Thyroid gland (tissue), 4 donors: ENCODE data around the gene BTBD9. TPM values are rescaled to one million over a fixed set of nuclear protein-coding genes. Genes with fewer than 3 reads are reported as not detected.

Experiments used
- DNase-seq, 2 donors: peaks; one replicate each; pipeline ENCODE4 v3.0.0-alpha.2; 2019
- H3K27ac ChIP-seq, 3 donors: fragments of 200-600 bp; sonication (generic); 1 replicate in 2 of 3; 2 replicates in 1 of 3; pipeline ENCODE4 v1.5.1; 2016 to 2019; ENCODE audit warnings: mild to moderate bottlenecking in 1 of 3, moderate library complexity in 1 of 3
- H3K27me3 ChIP-seq: fragments of 200-600 bp; sonication (generic); one replicate; pipeline ENCODE4 v1.5.1; 2019
- H3K36me3 ChIP-seq, 2 donors: fragments of 200-600 bp; sonication (generic); one replicate each; pipeline ENCODE4 v1.5.1; 2016 to 2019
- H3K4me1 ChIP-seq, 2 donors: fragments of 200-600 bp; sonication (generic); one replicate each; pipeline ENCODE4 v1.5.1; 2017 to 2019
- H3K4me3 ChIP-seq, 3 donors: fragments of 200-600 bp; sonication (generic); replicated peaks in 1 of 3; 1 replicate in 2 of 3; 2 replicates in 1 of 3; pipeline ENCODE4 v1.5.1; 2016; ENCODE audit warnings: mild to moderate bottlenecking in 1 of 3
- H3K9me3 ChIP-seq: fragments of 200-600 bp; sonication (generic); one replicate; pipeline ENCODE4 v1.5.1; 2017
- CTCF ChIP-seq, 6 experiments: fragments of 200-600 bp in 3 of 6; fragments of 450-650 bp in 3 of 6; sonication (generic) in 3 of 6; IDR thresholded peaks; one replicate each; pipeline ENCODE4 v1.5.1; 2016 to 2019; ENCODE audit warnings: antibody characterized with exemption in 6 of 6, mild to moderate bottlenecking in 2 of 6, inconsistent platforms in 1 of 6, moderate library complexity in 1 of 6
- POLR2A ChIP-seq, 2 donors: fragments of 450-650 bp; IDR thresholded peaks; one replicate each; pipeline ENCODE4 v1.6.1; 2017; ENCODE audit warnings: antibody characterized with exemption in 2 of 2, mild to moderate bottlenecking in 2 of 2, moderate library complexity in 1 of 2
- WGBS, 2 donors: methylation state at CpG; one replicate each; pipeline ENCODE4 v1.1.5; 2017; 5-methylcytosine and 5-hydroxymethylcytosine counted together
- intact Hi-C: fragments of 100-400 bp; cut with DNase I; formaldehyde crosslinking; loops from one replicate; pipeline ENCODE4 v1.15.1; 2023
- total RNA-seq, 4 donors: library from RNA; depleted of rRNA; stranded (reverse); fragments of >200 nt; gene quantifications; one replicate each; pipeline ENCODE4 v1.2.3, GENCODE V29; 2016

The BTBD9 gene
- total RNA-seq, 4 donors from 2014 or later: 17.3 to 32.0 (median 27.4) TPM

- H3K9me3 ChIP-seq: no peaks in the 10 kb centered on the region
- H3K27me3 ChIP-seq: no peaks in the 10 kb centered on the region
- DNase-seq: no peak
- no peak for TF ChIP-seq CTCF (IDR thresholded peaks at IDR 0.05)
- TF ChIP-seq POLR2A (IDR thresholded peaks at IDR 0.05): no peak
- intact Hi-C loops: no loop called here
- no peaks in the 10 kb centered on the region for H3K36me3 ChIP-seq
- 87 to 93% methylated on average over 2 of the region's 2 CpGs for WGBS, 2 donors
- H3K4me3 ChIP-seq: no peak overlapping the region
- H3K27ac ChIP-seq: no peak overlapping the region
- H3K4me1 ChIP-seq: peaks cover 6 to 8% of the 10 kb centered on the region in 2 donors
Measured at GRCh38 chr6:38178584-38178886, 461.2 kb downstream of the BTBD9 start.

- no peak for TF ChIP-seq CTCF (IDR thresholded peaks at IDR 0.05)
- no peak for TF ChIP-seq POLR2A (IDR thresholded peaks at IDR 0.05)
- Histone ChIP-seq H3K36me3 (no peaks in the 10 kb centered on the region), H3K27me3 (no peaks in the 10 kb centered on the region), H3K4me3 (no peak overlapping the region), H3K9me3 (no peaks in the 10 kb centered on the region), H3K27ac (no peak overlapping the region), H3K4me1 (peaks cover 6 to 8% of the 10 kb centered on the region in 2 donors)
- DNase-seq: no peak
- 91 to 93% methylated on average over 14 of the region's 14 CpGs for WGBS, 2 donors
- intact Hi-C loops: no loop called here
Measured at GRCh38 chr6:38177882-38178583, 461.7 kb downstream of the BTBD9 start.

GRCh38 chr6:38176797-38177751, 462.7 kb downstream of the BTBD9 start:
- peaks cover 6 to 8% of the 10 kb centered on the region in 2 donors for H3K4me1 ChIP-seq
- WGBS, 2 donors: 50 to 53% methylated on average over 32 of the region's 32 CpGs
- no peaks in the 10 kb centered on the region for H3K9me3 ChIP-seq
- no peaks in the 10 kb centered on the region for H3K27me3 ChIP-seq
- no peak overlapping the region for H3K27ac ChIP-seq
- TF ChIP-seq CTCF (IDR thresholded peaks at IDR 0.05): no peak
- no peak for TF ChIP-seq POLR2A (IDR thresholded peaks at IDR 0.05)
- no peak overlapping the region for H3K4me3 ChIP-seq
- intact Hi-C loops: no loop called here
- no peaks in the 10 kb centered on the region for H3K36me3 ChIP-seq
- peak in 1 of 2 donors; percentile 39 for DNase-seq

- no peak overlapping the region for H3K4me3 ChIP-seq
- H3K9me3 ChIP-seq: no peaks in the 10 kb centered on the region
- intact Hi-C loops: no loop called here
- H3K27ac ChIP-seq: no peak overlapping the region
- 94 to 98% methylated on average over 6 to 9 of the region's 11 CpGs for WGBS, 2 donors
- DNase-seq: no peak
- TF ChIP-seq POLR2A (IDR thresholded peaks at IDR 0.05) (no peak), CTCF (IDR thresholded peaks at IDR 0.05) (no peak)
- H3K4me1 ChIP-seq: peaks cover 6 to 13% of the 10 kb centered on the region in 2 donors
- H3K36me3 ChIP-seq: no peaks in the 10 kb centered on the region
- no peaks in the 10 kb centered on the region for H3K27me3 ChIP-seq
Measured at GRCh38 chr6:38175786-38176185, 463.9 kb downstream of the BTBD9 start.
